Epithelial cell of esophagus (primary cell): ENCODE results near the gene PDE4B.
"Not testable (repeated sequence)": the region's sequence is repeated elsewhere in the genome, so short reads cannot be mapped to it uniquely, and the experiment has no call there.

ENCODE experiments used
- DNase-seq: peaks from one replicate; pipeline ENCODE4 v3.0.0; 2010; ENCODE audit warnings: low read depth
- H3K4me3 ChIP-seq: 2 replicates; pipeline ENCODE4 v1.5.1; 2011; ENCODE audit warnings: mild to moderate bottlenecking, low read length, control low read depth
- CTCF ChIP-seq: IDR thresholded peaks from 2 replicates; pipeline ENCODE4 v1.5.1; 2011; ENCODE audit warnings: low read depth, mild to moderate bottlenecking, low read length, control low read depth, inconsistent platforms; ENCODE audit not compliant: insufficient read depth; ENCODE audit errors: missing control alignments

Gene PDE4B

DNA sequence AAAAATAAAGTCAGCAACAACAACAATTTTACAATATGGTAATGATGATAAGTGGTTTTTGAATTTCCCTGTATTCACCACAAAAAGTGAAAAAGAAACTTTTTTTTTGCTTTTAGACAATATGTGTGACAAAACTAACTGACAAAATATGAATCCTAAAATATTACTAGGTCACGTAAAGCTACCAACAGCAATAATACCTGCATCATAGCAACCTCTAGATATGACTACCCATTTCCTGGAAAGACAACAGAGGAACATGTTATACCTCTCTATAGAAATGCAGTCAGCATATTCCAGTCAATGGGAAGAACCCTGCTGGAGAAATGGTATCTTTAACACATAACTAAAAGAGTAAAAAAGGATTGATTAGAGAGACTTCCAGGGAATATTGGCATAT, 73.7 kb downstream of the PDE4B start:
- TF ChIP-seq CTCF = no peak
- DNase-seq = no peak
- no peak overlapping the region for H3K4me3 ChIP-seq

DNA sequence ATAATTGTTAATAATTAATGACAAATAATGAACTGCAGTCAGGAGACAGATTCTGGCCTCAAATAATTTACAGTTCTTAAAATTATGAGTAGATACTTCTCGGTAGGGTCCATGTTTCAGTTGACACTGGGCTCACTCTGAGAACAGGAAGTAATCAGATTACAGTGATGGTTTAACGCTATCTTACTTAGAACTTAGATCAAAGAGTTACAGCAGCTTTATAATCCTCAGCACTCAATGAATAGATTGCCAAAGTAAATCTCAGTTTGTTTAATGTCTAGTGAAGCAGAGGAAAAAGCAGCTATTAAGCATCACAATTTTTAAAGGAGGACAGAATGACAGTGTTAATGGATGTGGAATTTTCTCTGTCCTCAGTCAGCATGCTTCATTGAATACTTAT, 79.6 kb downstream of the PDE4B start:
- DNase-seq = no peak
- no peak overlapping the region for H3K4me3 ChIP-seq
- TF ChIP-seq CTCF = no peak

GRCh38 chr1:65878342-65878741, 85.6 kb downstream of the PDE4B start:
- not testable (repeated sequence) for H3K4me3 ChIP-seq, DNase-seq

GRCh38 chr1:65880611-65881010, 87.9 kb downstream of the PDE4B start:
- DNase-seq = no peak
- H3K4me3 ChIP-seq = no peak overlapping the region

GRCh38 chr1:65881067-65881594, 88.4 kb downstream of the PDE4B start:
- H3K4me3 ChIP-seq = no peak overlapping the region
- DNase-seq = no peak
- TF ChIP-seq CTCF = no peak

More at GRCh38 chr1:65880611-65881010, 87.9 kb downstream of the PDE4B start:
- no peak for TF ChIP-seq CTCF

DNA sequence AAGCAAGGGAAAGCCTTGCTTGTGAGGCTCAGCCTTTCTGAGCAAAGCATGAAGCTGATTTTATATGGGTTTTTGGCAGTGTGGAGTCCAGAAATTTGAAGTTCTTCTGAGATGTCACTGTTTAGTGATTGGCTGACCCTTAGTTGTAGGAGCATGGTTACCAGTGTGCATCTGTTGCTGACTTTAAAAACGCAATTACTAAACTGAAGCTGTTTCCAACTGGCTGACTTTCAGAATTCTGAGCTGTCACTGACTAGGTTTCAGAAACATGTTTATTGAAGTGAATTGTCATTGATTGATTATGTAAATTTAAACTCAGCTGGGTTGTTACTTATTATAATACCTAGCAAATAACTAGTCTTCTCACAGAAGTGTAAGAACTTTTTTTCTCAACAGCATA, 89.4 kb downstream of the PDE4B start:
- no peak overlapping the region for H3K4me3 ChIP-seq
- DNase-seq = no peak
- TF ChIP-seq CTCF = no peak

DNA sequence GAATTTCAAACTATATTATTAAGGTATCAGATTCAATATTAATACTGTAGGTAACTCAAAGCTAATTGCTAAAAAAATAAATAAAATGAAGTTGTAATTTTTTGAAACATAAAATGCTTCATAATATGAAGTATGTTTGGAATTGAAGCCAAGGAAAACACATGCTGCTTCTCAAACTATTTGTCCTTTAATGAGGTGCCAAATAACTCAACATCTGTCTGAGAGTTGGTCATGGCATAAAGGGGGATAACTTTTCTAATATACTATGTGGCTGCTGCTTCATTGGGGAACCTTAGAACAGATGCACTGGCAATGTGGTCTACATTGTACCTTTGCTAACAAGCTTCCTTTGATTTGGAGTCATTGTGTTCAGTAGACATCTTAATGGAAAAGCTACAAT, 96.7 kb downstream of the PDE4B start:
- DNase-seq = no peak
- no peak for TF ChIP-seq CTCF
- no peak overlapping the region for H3K4me3 ChIP-seq

DNA sequence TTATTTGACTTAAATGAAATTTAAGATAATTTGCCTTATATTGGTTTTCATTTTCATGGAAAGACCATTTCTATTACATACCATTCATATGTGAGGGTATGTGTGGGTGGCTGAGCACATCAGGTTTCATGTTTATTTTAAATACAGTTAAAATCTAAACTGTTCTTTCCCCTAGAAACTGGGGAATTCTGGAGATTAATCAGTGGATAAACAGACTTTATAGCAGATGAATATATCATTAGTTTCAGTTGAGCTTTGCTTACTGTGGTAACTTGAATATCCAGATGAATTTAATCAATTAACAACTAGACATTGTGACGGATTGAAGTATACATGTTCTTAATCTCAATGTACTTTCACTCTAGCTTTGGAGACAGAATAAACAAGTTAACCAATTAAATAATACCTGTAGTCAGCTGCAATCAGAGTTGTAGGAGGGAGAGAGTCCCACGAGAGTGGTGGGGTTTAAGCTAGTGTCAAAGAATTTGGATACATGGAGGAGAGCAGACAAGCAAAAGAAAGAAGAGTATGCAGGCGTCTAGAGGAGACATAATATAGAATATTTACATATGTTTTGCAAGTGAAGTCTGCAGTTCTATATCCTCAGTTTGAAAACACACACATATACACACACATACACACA, 97.6 kb downstream of the PDE4B start:
- H3K4me3 ChIP-seq = no peak overlapping the region
- no peak for TF ChIP-seq CTCF
- DNase-seq = no peak
